ENCODE results near the gene SV2C. TPM values are rescaled to one million over a fixed set of nuclear protein-coding genes. Genes with fewer than 3 reads are reported as not detected.
"Not testable (repeated sequence)": the region's sequence is repeated elsewhere in the genome, so short reads cannot be mapped to it uniquely, and the experiment has no call there.

The SV2C gene
- total RNA-seq, 2 experiments from 2014 or later: not detected

- ChIA-PET POLR2A (no interaction called here), CTCF (no interaction called here)
Observed at GRCh38 chr5:76277736-76278135, 194.6 kb downstream of the SV2C start.

DNA sequence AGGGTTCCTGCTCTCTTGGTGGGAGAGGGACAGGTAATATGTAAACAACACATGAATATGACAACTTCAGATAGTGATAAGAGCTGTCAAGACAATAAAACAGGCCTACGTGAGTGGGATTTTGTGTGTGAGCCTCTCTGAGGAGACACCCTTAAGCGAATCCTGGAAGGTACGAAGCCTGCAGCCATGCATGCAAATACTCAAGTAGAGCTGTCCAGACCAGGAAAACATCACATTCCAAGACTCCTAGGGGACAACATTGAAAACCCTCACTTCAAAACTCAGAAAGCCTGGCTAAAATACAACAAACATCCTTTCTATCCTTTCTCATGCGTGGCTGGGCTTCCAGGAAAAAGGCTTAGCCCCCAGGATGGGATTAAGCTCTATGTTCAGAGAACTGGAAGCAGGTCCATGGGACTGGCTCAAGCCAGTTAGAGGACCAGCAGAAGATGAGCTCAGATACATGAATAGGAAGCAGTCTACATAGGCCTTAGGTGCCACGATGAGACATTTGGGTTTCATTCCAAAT, 195.1 kb downstream of the SV2C start:
- ChIA-PET POLR2A (no interaction called here), CTCF (interaction anchor here (0.5 kb wide), 1 partner anchor 536 kb away, joined by 3 read pairs; no protein-coding TSS in a partner anchor)

DNA sequence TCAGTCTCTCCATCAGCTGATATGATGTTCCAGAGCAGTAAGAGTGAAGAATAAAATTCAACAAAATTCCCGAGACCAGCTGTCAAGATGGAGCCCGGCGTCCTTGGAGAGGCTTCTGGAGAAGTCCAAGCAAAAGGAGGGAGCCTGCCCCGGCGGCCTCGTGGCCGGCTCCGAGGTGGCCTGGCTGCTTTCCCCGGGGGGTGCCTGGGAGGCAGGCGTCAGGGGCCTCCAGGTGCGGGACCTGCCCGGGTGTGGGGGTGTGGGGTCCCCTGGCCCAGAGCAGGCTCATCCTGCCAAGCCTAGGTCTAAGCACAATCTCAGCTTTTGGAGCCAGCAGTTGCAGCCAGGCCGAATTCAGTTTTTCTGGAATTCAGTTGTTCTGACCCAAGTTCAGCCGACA, 197.3 kb downstream of the SV2C start:
- CTCF ChIA-PET: no interaction called here

DNA sequence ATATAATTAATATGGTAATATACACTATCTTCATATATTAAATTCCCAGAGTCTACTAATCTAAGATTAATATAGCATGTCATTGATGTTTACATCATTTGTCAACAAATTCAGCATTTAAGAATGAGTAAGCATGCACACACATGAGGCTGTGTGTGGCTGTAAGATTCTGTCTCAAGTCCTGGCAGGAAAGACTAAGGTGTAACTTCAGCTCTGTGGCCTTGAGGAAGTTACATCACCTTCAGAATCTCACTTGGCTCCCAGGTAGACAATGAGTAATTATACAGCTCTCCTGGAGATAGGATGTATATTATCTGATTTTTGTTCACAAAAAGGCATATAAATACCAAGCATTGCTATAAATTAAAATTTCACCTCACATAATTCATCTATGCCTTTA, 200.5 kb downstream of the SV2C start:
- ChIA-PET POLR2A (no interaction called here), CTCF (no interaction called here)

More for the DNA sequence above, 197.3 kb downstream of the SV2C start:
- POLR2A ChIA-PET: no interaction called here

- ChIA-PET CTCF (no interaction called here), POLR2A (no interaction called here)
Observed at GRCh38 chr5:76289692-76290091, 206.5 kb downstream of the SV2C start.

- ChIA-PET POLR2A (no interaction called here), CTCF (no interaction called here)
Observed at GRCh38 chr5:76290321-76290757, 207.2 kb downstream of the SV2C start.

DNA sequence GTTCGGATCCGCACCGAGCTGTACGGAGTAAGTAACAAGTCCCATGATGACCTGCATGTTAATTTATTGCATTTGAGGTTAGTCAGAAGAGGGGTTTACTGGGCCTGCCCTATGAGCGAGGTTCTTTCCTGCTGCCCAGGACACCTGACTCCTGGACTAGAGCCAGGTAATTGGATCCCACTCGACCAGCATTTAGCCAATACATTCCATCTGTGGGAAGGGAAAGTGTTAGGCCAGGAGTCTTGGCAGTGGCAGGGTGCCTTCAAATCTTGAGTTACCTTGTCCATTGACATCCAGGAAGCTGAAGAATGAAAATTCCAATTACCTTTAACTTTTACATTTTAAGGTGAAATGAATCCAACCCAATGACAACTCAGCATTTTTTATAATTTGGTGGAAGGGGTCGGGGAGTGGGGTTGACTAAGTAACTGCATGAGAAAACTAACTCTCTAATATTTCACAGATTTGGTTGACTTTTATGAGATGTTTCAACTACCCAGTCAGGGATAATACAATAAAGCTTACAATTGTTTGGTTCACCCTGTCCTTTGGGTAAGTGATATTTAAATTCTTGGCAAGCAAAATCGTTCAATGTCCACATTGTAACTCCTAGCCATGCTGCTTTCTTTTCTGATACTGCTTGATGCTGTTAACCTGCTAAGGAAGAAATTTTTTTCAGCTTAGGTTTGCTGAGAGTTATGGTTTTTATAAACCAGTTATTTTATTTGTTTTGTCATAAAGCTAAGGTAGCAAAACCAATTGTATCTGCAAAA, 208.3 kb downstream of the SV2C start:
- POLR2A ChIA-PET: no interaction called here
- CTCF ChIA-PET: interaction anchor here (1.3 kb wide), 1 partner anchor 14 kb away, joined by 3 read pairs; no protein-coding TSS in a partner anchor

GRCh38 chr5:76292620-76293322, 209.6 kb downstream of the SV2C start:
- POLR2A ChIA-PET: no interaction called here
- CTCF ChIA-PET: no interaction called here

DNA sequence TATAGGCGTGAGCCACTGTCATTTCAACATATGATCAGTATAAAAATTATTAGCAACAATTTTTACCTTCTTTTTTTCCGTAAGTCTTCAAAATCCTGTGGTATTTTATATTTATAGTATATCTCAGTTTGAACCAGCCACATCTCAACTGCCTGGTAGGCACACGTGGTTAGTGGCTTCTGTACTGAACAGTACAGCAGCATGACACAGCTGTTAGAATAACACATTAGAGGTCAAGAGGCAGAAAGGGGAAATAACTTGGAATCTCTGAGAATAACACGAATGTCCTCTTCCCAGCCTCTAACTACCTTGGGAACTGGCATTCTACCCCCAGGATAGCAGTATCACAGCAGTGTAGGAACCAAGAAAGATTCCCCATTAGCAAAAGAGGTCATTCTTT, 211.4 kb downstream of the SV2C start:
- POLR2A ChIA-PET: interaction anchor here (0.7 kb wide), 1 partner anchor 95 kb away, joined by 10 read pairs; no protein-coding TSS in a partner anchor
- CTCF ChIA-PET: interaction anchor here (1.5 kb wide), 1 partner anchor 14 kb away, joined by 5 read pairs; no protein-coding TSS in a partner anchor

DNA sequence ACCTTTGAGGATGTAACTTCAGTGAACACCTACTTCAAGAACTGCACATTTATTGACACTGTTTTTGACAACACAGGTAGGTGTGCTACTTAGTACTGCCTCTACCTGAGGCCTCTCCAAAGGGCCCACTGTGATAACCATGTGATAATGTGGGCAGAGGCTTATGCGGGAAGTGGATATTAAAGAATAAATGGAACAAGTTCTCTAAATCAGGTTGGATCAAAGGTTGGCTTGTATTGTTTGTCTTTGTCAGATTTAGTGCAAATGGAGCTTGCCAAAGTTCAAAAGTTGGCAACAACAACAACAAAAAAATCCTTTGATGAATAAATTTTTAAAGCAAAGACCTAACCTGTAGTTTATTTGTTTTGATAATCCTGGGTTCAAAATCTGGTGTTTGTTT, 215.7 kb downstream of the SV2C start:
- ChIA-PET CTCF (no interaction called here), POLR2A (no interaction called here)

DNA sequence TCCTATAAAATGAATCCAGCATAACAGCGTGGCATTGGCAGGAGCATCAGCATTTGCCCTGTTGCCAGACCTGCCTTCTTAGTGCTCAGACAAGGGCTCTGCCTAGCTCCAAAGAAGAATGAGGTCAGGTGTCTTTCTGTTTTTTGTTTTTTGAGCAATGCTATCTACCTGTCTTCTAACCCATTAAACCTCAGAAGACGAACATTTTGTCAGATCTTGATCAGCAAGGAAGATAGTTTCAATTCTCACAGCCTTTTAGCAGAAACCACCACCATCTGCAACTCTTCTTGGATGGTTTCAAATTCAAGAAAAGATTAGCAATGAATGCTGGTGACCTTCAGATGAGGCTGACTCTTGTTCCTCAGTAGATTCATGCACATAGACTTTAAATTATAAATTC, 216.4 kb downstream of the SV2C start:
- CTCF ChIA-PET: no interaction called here
- POLR2A ChIA-PET: no interaction called here

DNA sequence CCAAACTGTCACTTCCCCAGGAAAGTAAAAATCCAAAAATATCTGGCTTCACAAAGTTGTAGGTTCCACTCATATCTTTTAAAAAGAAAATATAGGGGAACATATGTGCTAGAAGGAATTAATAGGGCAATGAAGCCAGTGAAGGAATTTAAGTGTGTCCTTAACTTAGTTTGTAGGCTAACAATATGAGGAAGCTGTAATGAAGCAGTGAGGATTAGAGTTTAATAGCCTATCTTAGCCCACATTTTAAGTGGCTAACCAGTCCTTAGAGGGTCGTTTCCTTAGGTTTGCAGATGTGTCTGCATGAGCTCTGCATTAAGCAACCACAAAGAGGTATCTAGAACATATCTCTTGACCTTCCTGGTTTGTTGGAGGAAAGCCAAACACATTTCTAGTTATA, 218.7 kb downstream of the SV2C start:
- CTCF ChIA-PET: interaction anchor here (0.7 kb wide), 1 partner anchor 128 kb away, joined by 3 read pairs; no protein-coding TSS in a partner anchor
- POLR2A ChIA-PET: not testable (repeated sequence)

DNA sequence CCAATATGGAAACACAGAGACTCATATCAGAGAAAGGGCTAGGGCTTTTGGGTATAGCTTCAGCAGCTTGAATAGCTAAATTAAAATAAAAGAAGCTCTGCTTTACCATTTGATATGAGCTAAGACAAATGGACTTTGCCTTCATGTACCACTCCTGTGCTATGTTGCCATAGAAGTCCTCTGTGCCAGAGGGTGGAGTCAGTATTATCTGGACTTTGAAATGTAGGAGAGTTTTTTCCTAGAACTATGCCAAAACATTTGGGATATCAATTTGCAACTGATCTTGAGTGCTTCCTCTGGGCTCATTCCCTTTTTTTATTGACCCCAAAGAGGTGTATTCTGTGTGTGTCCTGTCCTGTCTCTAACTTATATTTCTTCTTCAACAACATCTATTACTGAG, 219.5 kb downstream of the SV2C start:
- POLR2A ChIA-PET, CTCF ChIA-PET: not testable (repeated sequence)

DNA sequence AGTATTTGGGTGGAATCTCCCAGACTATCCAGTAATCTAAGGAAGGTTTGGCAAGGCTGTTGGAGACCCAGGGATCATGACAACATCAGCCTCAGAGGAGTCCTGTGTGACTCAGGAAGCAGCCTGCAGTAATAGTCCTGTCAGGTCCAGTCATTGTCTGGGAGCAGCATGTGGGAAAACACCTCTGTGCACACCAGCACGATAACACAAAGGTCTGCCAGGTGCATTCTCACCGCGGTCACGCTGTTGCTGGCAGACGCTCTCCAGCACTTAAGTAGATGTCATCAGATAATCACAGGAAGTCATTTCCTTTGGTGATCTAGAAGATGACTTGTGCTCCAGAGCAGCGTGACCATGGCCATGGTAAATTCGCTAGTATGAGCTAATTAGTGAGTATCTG, 220.7 kb downstream of the SV2C start:
- ChIA-PET CTCF (no interaction called here), POLR2A (no interaction called here)

- CTCF ChIA-PET: interaction anchor here (1.1 kb wide), 1 partner anchor 14 kb away, joined by 3 read pairs; no protein-coding TSS in a partner anchor
- POLR2A ChIA-PET: no interaction called here
Observed at GRCh38 chr5:76305269-76305668, 222.1 kb downstream of the SV2C start.

DNA sequence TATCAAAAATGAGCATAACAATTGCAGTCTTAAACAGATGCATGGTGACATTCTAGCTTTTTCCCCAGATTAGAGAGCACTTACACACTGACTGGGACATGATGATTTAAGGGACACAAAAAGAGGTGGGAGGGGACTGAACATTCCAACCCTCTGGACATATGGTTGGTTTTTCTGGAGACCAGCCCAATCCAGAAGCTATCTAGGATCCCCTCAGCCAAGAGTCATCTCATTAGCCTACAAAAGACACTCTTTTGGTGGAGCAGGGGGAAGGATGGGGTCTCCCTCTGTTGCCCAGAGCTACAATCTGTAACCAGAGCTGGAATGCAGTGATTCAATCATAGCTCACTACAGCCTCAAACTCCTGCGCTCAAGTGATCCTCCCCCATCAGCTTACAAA, 222.6 kb downstream of the SV2C start:
- POLR2A ChIA-PET: no interaction called here
- CTCF ChIA-PET: interaction anchor here (1.1 kb wide), 1 partner anchor 14 kb away, joined by 3 read pairs; no protein-coding TSS in a partner anchor

DNA sequence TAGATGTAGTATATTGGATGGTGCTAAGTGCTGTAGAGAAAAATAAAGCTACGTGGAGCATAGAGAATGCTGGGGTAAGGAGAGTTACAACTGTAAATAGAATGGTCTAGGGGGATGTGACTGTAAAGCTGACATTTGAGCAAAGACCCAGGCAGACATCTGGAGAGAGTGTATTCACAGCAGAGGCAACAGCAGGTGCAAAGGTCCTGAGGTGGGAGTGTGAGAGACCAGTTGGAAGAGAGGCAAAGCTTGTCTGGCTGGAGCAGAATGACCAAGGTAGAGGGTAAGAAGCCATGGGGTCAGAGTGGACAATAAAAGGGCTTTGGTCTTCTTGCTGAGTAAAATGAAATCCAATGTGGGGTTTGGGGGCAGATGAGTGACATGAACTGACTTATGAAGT, 227.0 kb downstream of the SV2C start:
- ChIA-PET POLR2A (no interaction called here), CTCF (interaction anchor here (1.6 kb wide), 1 partner anchor 54 kb away, joined by 4 read pairs; no protein-coding TSS in a partner anchor)

DNA sequence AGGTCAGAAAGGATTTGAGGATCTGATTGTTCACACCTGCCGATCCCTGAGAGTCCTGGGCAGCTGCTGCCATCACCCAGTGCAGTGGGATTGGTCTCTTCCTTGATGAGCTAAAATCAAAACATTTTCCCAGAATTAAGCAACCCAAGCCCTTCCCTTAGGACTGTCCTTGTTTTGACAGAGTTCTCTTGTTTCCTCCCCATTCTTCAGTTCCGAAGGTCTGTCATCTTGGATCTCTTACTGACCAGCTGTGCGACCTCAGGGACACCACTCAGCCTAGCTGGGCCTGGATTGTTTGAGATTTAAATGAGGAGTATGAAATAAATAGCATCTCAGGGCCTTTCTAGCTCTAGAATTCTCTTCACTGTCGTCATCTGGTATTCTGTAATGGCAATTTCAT, 229.6 kb downstream of the SV2C start:
- ChIA-PET CTCF (no interaction called here), POLR2A (no interaction called here)

DNA sequence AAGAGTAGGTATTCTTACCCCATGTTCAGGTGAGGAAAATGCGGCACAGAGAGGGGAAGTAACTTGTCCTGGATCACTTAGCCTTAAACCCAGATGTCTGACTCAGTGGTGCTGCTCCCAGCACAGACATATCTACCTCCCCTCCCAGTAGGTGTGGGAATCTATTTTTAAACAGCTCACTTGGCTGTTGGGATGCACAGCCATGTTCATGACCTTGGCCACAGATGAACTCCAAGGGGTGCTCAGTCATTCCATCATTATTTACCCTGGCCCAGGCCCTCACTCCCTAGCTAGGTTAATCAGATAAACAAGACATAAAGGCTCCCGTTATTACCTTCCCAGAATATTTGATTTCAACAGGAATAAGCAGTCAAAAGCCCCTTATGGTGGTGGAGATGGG, 231.5 kb downstream of the SV2C start:
- ChIA-PET CTCF (no interaction called here), POLR2A (no interaction called here)

GRCh38 chr5:76319673-76320072, 236.5 kb downstream of the SV2C start:
- CTCF ChIA-PET: no interaction called here
- POLR2A ChIA-PET: no interaction called here

- CTCF ChIA-PET, POLR2A ChIA-PET: not testable (repeated sequence)
Observed at GRCh38 chr5:76323494-76323893, 240.3 kb downstream of the SV2C start.
